Measurements from ENCODE around the gene SH2B3. TPM values are rescaled to one million over a fixed set of nuclear protein-coding genes. Genes with fewer than 3 reads are reported as not detected.

Gene SH2B3
- total RNA-seq, 5 donors from 2014 or later (not counting 1 experiment from before 2014, with no cell fraction given) = 24.6 to 38.8 (median 28.8) TPM

GRCh38 chr12:111447571-111448265 lies 42.0 kb downstream of the SH2B3 start:
- CTCF ChIA-PET = interaction anchor here (0.6 to 8.1 kb wide), 4 partner anchors 26 to 51 kb away, joined by 3 to 218 read pairs (median 72); no protein-coding TSS in a partner anchor
- H3K27me3 ChIP-seq (replicated peaks in 1 of 2; ENCODE audit: control insufficient read depth in 2 of 2, extremely low read depth in 1 of 2, insufficient read depth in 2 of 2, low read length in 1 of 2) = no peaks in the 10 kb centered on the region
- Mint-ChIP-seq H3K27me3 (no peaks in the 10 kb centered on the region), H3K4me1 (peaks cover 56 to 86% (median 74%) of the 10 kb centered on the region in 3 donors), H3K4me3 (no peak overlapping the region), H3K36me3 (peaks cover 36% of the 10 kb centered on the region), H3K27ac (peak overlapping the region; percentile 70 to 87), H3K9me3 (no peaks in the 10 kb centered on the region)
- peaks cover 21 to 46% of the 10 kb centered on the region in 2 experiments for H3K4me1 ChIP-seq (ENCODE audit: control insufficient read depth in 1 of 2, extremely low read depth in 1 of 2, insufficient read depth in 2 of 2, low read length in 2 of 2)
- H3K27ac ChIP-seq (ENCODE audit: low read length) = no peak overlapping the region
- DNase-seq (no peak), ATAC-seq (replicated peaks in 1 of 4) (no peak)
- WGBS (ENCODE audit: insufficient coverage) = 97% methylated on average over 20 of the region's 28 CpGs
- H3K36me3 ChIP-seq (ENCODE audit: control insufficient read depth in 2 of 2, extremely low read depth in 1 of 2, insufficient read depth in 1 of 2, low read length in 1 of 2) = peaks cover 4 to 52% of the 10 kb centered on the region in 2 donors
- POLR2A ChIA-PET = no interaction called here
- no peak overlapping the region for H3K4me3 ChIP-seq (ENCODE audit: control insufficient read depth in 1 of 2, extremely low read depth in 1 of 2, low read length in 1 of 2)
- no peaks in the 10 kb centered on the region for H3K9me3 ChIP-seq

DNA sequence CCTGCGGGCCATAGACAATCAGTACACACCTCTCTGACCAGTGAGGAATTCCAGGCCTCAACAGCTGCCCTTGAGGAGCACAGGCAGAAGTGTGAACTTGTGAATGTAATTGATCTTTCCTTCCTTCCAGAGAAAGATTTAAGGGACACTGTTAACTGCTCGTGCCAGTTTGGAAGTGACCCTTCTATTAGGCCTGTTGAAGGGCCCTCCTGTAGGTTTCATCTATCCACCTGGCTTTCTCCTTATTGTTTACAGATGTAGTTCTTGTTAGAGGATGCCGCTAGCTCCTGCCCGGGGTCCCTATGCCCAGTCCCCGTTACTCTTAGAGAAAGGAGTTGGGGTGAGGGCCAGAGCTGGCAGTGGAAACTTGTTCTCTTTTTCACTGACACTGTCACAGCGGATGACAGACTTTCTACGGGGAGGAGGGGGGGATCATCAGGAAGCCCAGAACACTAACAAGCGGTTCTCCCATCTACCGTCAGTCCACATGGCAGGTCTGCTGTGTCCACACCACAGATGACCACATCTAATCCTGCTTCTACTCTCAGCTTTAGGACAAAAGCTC lies 42.6 kb downstream of the SH2B3 start:
- 100% methylated on average over 2 of the region's 9 CpGs for WGBS (ENCODE audit: insufficient coverage)
- no peak for ATAC-seq (replicated peaks in 1 of 4)
- DNase-seq = peak in 1 of 35 experiments; percentile 4
- H3K4me1 ChIP-seq (ENCODE audit: control insufficient read depth in 1 of 2, extremely low read depth in 1 of 2, insufficient read depth in 2 of 2, low read length in 2 of 2) = peaks cover 18 to 40% of the 10 kb centered on the region in 2 experiments
- Mint-ChIP-seq H3K9me3 (no peaks in the 10 kb centered on the region), H3K27ac (peak overlapping the region; percentile 70 to 87), H3K36me3 (peaks cover 36% of the 10 kb centered on the region), H3K4me1 (peaks cover 50 to 80% (median 68%) of the 10 kb centered on the region in 3 donors), H3K27me3 (no peaks in the 10 kb centered on the region), H3K4me3 (no peak overlapping the region)
- no peak overlapping the region for H3K4me3 ChIP-seq (ENCODE audit: control insufficient read depth in 1 of 2, extremely low read depth in 1 of 2, low read length in 1 of 2)
- H3K27ac ChIP-seq (ENCODE audit: low read length) = no peak overlapping the region
- peaks cover 5 to 58% of the 10 kb centered on the region in 2 donors for H3K36me3 ChIP-seq (ENCODE audit: control insufficient read depth in 2 of 2, extremely low read depth in 1 of 2, insufficient read depth in 1 of 2, low read length in 1 of 2)
- CTCF ChIA-PET = interaction anchor here (0.6 to 8.1 kb wide), 6 partner anchors 14 to 62 kb away, joined by 3 to 218 read pairs (median 48); partner anchors contain the start of gene SH2B3 (in 1 of the 2)
- POLR2A ChIA-PET = no interaction called here
- H3K9me3 ChIP-seq = no peaks in the 10 kb centered on the region
- no peaks in the 10 kb centered on the region for H3K27me3 ChIP-seq (replicated peaks in 1 of 2; ENCODE audit: control insufficient read depth in 2 of 2, extremely low read depth in 1 of 2, insufficient read depth in 2 of 2, low read length in 1 of 2)

DNA sequence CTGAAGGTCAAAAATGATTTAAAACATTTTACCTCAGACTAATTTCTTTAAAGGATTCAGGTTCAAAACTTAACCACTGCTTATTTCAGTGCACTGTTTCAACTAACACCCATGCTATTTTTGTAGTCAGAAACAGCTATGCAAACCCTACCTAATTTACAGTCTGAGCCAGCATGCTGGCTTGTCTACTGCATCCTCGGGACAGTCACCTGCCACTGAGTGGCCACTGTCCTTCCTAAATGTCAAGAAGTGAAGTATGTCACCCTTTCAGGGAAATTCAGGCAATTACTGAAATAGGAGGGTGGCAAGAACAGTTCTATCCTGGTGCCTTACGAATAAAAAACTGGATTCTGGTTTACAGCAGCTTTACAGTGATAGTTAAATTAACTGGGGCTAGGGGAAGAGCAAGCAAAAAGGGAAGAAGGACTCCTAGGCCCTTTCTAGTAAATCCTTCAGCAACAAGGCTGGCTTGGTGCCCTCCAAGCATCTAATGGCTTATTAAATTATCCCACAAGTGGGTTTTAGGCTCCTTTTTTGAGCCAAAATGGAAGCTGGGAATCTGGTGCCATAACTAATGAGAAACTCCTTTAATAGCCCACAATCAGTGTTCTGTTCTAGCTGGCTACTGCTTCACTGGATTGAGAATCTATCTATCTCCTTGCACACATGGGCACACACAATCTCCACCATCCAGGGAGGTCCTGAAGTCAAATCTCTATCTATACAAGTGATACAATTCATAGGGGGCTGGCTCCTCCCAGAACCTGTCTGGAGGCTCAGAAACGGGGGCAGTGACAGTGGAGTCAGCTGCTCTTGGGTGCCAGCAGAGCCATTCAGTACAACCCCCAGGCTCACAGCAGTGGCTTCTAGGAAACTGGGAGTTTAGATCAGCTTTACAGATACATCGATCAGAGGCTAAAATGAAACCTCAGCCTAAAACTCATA lies 43.4 kb downstream of the SH2B3 start:
- Mint-ChIP-seq H3K4me3 (no peak overlapping the region), H3K9me3 (no peaks in the 10 kb centered on the region), H3K36me3 (peaks cover 40% of the 10 kb centered on the region), H3K27ac (peak overlapping the region; percentile 70 to 87), H3K27me3 (no peaks in the 10 kb centered on the region), H3K4me1 (peaks cover 43 to 72% (median 60%) of the 10 kb centered on the region in 3 donors)
- no CpG with 5 or more reads among the region's 4 CpGs for WGBS (ENCODE audit: insufficient coverage)
- CTCF ChIA-PET = interaction anchor here (0.6 to 8.1 kb wide), 9 partner anchors 14 to 90 kb away, joined by 3 to 218 read pairs (median 31); partner anchors contain the start of gene SH2B3 (in 1 of the 2)
- ATAC-seq (replicated peaks in 1 of 4) (no peak), DNase-seq (no peak)
- POLR2A ChIA-PET = no interaction called here
- H3K27ac ChIP-seq (ENCODE audit: low read length) = peak overlapping the region; percentile 9
- H3K27me3 ChIP-seq (replicated peaks in 1 of 2; ENCODE audit: control insufficient read depth in 2 of 2, extremely low read depth in 1 of 2, insufficient read depth in 2 of 2, low read length in 1 of 2) = no peaks in the 10 kb centered on the region
- peaks cover 7 to 65% of the 10 kb centered on the region in 2 donors for H3K36me3 ChIP-seq (ENCODE audit: control insufficient read depth in 2 of 2, extremely low read depth in 1 of 2, insufficient read depth in 1 of 2, low read length in 1 of 2)
- H3K4me1 ChIP-seq (ENCODE audit: control insufficient read depth in 1 of 2, extremely low read depth in 1 of 2, insufficient read depth in 2 of 2, low read length in 2 of 2) = peaks cover 18 to 32% of the 10 kb centered on the region in 2 experiments
- no peaks in the 10 kb centered on the region for H3K9me3 ChIP-seq
- H3K4me3 ChIP-seq (ENCODE audit: control insufficient read depth in 1 of 2, extremely low read depth in 1 of 2, low read length in 1 of 2) = no peak overlapping the region

- H3K4me3 Mint-ChIP-seq = no peak overlapping the region
- ATAC-seq (replicated peaks in 1 of 4) (no peak), DNase-seq (no peak)
- ChIA-PET POLR2A (interaction anchor here in 1 of 2 donors (0.6 to 1.2 kb wide), 2 partner anchors 16 to 57 kb away, joined by 4 to 7 read pairs; no protein-coding TSS in a partner anchor), CTCF (interaction anchor here (0.6 to 8.1 kb wide), 17 partner anchors 9 to 1631 kb away, joined by 3 to 218 read pairs (median 11); partner anchors contain the start of gene SH2B3 (in 1 of the 2))
- no peak overlapping the region for H3K27ac ChIP-seq (ENCODE audit: low read length)
- no peaks in the 10 kb centered on the region for H3K9me3 Mint-ChIP-seq
- no peak overlapping the region for H3K4me3 ChIP-seq (ENCODE audit: control insufficient read depth in 1 of 2, extremely low read depth in 1 of 2, low read length in 1 of 2)
- H3K9me3 ChIP-seq = no peaks in the 10 kb centered on the region
- WGBS (ENCODE audit: insufficient coverage) = 97% methylated on average over 3 of the region's 4 CpGs
- peaks cover 7 to 79% of the 10 kb centered on the region in 2 donors for H3K36me3 ChIP-seq (ENCODE audit: control insufficient read depth in 2 of 2, extremely low read depth in 1 of 2, insufficient read depth in 1 of 2, low read length in 1 of 2)
- peaks cover 5 to 22% of the 10 kb centered on the region in 2 experiments for H3K4me1 ChIP-seq (ENCODE audit: control insufficient read depth in 1 of 2, extremely low read depth in 1 of 2, insufficient read depth in 2 of 2, low read length in 2 of 2)
- H3K27ac Mint-ChIP-seq = peak overlapping the region; percentile 69 to 87
- H3K27me3 ChIP-seq (replicated peaks in 1 of 2; ENCODE audit: control insufficient read depth in 2 of 2, extremely low read depth in 1 of 2, insufficient read depth in 2 of 2, low read length in 1 of 2) = no peaks in the 10 kb centered on the region
- H3K27me3 Mint-ChIP-seq = no peaks in the 10 kb centered on the region
- peaks cover 30 to 68% (median 51%) of the 10 kb centered on the region in 3 donors for H3K4me1 Mint-ChIP-seq
- H3K36me3 Mint-ChIP-seq = peaks cover 45% of the 10 kb centered on the region
Measured at GRCh38 chr12:111450676-111451075, 45.0 kb downstream of the SH2B3 start.

- Histone ChIP-seq H3K9me3 (no peaks in the 10 kb centered on the region), H3K36me3 (ENCODE audit: control insufficient read depth in 2 of 2, extremely low read depth in 1 of 2, insufficient read depth in 1 of 2, low read length in 1 of 2) (peaks cover 9 to 82% of the 10 kb centered on the region in 2 donors), H3K27me3 (replicated peaks in 1 of 2; ENCODE audit: control insufficient read depth in 2 of 2, extremely low read depth in 1 of 2, insufficient read depth in 2 of 2, low read length in 1 of 2) (no peaks in the 10 kb centered on the region), H3K4me1 (ENCODE audit: control insufficient read depth in 1 of 2, extremely low read depth in 1 of 2, insufficient read depth in 2 of 2, low read length in 2 of 2) (peaks cover 5 to 16% of the 10 kb centered on the region in 2 experiments), H3K27ac (ENCODE audit: low read length) (peak overlapping the region; percentile 21), H3K4me3 (ENCODE audit: control insufficient read depth in 1 of 2, extremely low read depth in 1 of 2, low read length in 1 of 2) (no peak overlapping the region)
- Mint-ChIP-seq H3K27ac (peak overlapping the region; percentile 69 to 87), H3K36me3 (peaks cover 50% of the 10 kb centered on the region), H3K4me1 (peaks cover 25 to 63% (median 46%) of the 10 kb centered on the region in 3 donors), H3K9me3 (no peaks in the 10 kb centered on the region), H3K27me3 (no peaks in the 10 kb centered on the region), H3K4me3 (no peak overlapping the region)
- DNase-seq = no peak
- ChIA-PET POLR2A (interaction anchor here (0.6 to 1.2 kb wide), 6 partner anchors 16 to 57 kb away, joined by 3 to 10 read pairs (median 4); no protein-coding TSS in a partner anchor), CTCF (interaction anchor here (0.6 to 8.1 kb wide), 34 partner anchors 9 to 1631 kb away, joined by 3 to 218 read pairs (median 6); partner anchors contain the start of gene SH2B3 (in 1 of the 2))
- no peak for ATAC-seq (replicated peaks in 1 of 4)
- no CpG with 5 or more reads among the region's 1 CpG for WGBS (ENCODE audit: insufficient coverage)
Measured at GRCh38 chr12:111451232-111451631, 45.5 kb downstream of the SH2B3 start.

All from T-cell (primary cell).